GM10266 (cell line): ENCODE measurements around the gene PDE4D.
"Not testable (repeated sequence)": the region's sequence is repeated elsewhere in the genome, so short reads cannot be mapped to it uniquely, and the experiment has no call there.

Source experiments
- DNase-seq: peaks from one replicate; pipeline ENCODE4 v3.0.0; 2012; ENCODE audit errors: extremely low spot score
- TF ChIP-seq, protein P1 (sequence below): IDR thresholded peaks from 2 replicates; pipeline ENCODE4 v1.5.1; 2012; ENCODE audit warnings: mild to moderate bottlenecking, low read depth; ENCODE audit not compliant: control insufficient read depth, insufficient read depth; ENCODE audit errors: missing control alignments

The PDE4D gene

GRCh38 chr5:59387127-59387526, 506.4 kb downstream of the PDE4D start:
- no peak for DNase-seq
- TF ChIP-seq, protein P1, sequence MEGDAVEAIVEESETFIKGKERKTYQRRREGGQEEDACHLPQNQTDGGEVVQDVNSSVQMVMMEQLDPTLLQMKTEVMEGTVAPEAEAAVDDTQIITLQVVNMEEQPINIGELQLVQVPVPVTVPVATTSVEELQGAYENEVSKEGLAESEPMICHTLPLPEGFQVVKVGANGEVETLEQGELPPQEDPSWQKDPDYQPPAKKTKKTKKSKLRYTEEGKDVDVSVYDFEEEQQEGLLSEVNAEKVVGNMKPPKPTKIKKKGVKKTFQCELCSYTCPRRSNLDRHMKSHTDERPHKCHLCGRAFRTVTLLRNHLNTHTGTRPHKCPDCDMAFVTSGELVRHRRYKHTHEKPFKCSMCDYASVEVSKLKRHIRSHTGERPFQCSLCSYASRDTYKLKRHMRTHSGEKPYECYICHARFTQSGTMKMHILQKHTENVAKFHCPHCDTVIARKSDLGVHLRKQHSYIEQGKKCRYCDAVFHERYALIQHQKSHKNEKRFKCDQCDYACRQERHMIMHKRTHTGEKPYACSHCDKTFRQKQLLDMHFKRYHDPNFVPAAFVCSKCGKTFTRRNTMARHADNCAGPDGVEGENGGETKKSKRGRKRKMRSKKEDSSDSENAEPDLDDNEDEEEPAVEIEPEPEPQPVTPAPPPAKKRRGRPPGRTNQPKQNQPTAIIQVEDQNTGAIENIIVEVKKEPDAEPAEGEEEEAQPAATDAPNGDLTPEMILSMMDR, result no peak

DNA sequence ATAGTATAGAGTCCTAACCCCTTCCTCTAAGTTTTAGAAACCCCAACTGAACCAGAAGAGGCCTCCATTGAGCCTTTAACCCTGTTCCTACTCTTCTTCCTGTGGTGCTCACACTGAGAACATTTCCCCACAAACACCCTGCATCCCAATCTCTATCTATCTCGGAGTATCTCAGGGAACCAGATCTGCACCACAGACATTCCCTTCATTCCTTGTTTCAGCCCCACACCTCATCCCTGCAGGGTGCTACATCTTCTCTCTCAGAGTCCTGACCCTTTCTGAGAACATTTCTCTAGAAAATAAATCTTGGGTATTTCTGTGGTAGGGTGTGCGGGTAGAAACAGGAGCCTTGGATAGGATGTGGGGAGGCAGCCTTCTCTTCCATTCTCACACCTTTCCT, 507.8 kb downstream of the PDE4D start:
- no peak for DNase-seq
- TF ChIP-seq, protein P1, result no peak

DNA sequence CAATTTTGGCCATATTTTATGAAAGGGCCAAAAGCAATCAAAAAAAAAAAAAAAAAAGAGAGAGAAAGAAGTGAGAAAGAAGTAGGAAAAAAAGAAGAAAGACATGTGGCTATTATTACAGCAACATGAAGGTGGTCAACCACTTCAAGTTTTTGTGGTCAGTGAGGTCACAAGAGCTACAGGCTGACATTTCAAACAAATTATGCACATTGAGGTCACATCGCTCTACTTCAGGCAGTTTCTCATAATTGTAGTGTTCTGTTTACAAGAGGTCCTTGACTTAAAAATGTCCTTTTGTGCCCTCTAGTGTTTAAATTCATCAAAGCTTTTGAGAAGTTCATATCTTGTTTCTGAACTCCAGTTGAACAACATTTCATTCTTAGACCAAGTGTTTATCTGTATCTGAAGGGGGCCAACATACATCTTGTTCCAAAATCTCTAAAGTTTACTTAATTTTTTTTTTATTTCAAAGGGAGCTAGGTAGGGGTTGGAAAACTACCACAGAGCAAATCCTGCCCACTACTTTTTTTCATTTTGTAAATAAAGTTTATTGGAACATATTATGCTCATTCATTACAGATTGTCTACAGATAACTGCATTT, 513.1 kb downstream of the PDE4D start:
- peak; percentile 53 for DNase-seq
- TF ChIP-seq, protein P1, result peak; percentile 46

- not testable (repeated sequence) for DNase-seq
These were observed 519.5 kb downstream of the PDE4D start for GRCh38 chr5:59374036-59374435.

GRCh38 chr5:59371525-59372127, 521.9 kb downstream of the PDE4D start:
- no peak for DNase-seq
- TF ChIP-seq, protein P1, result no peak

DNA sequence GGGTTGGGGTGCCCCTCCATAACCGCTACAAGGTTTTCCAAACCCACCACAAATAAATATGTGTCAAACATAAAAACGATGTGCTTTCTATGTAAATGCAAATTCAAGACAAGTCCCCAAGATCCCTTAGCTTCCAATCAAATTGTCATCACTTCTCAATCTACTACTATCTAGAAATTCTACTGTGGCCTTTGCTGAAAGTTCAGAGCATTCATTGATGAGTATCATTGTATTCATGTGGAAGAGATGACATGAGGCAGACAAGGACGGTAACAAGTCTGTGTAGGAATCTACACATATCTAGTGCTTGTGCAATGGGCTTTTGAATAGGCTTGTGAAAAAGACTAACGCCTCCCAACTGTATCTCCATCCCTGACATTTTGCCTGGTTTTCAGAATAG, 524.6 kb downstream of the PDE4D start:
- no peak for DNase-seq
- TF ChIP-seq, protein P1, result no peak

- peak; percentile 18 for DNase-seq
- TF ChIP-seq, protein P1, result peak; percentile 64
These were observed 525.6 kb downstream of the PDE4D start for GRCh38 chr5:59367791-59368394.
